ENCODE measurements around the gene SBNO1.

DNA sequence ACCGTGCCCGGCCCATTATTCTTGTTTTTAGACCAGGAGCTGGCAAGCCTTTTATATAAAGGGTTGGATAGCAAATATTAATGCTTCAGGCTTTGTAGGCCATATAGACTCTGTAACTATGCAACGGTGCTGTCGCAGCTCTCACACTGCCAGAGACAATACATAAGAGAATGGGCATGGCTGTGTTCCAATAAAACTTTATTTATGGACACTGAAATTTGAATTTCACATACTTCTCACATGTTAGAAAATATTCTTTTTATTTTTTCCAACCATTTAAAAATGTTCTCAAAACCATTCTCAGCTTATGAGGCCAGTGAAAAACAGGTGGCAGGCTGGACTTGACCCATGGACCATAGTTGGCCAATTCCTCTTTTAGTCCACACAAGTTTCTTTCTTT lies 80.0 kb downstream of the SBNO1 start:
- TF ChIP-seq CTCF (IDR thresholded peaks at IDR 0.05) (no peak), EZH2 (IDR thresholded peaks at IDR 0.05; ENCODE audit: borderline replicate concordance, insufficient read depth, low read depth, low read length, poor library complexity, severe bottlenecking) (no peak)
